Panc1 (cell line): Measurements from ENCODE around the gene POLR3E. TPM values are rescaled to one million over a fixed set of nuclear protein-coding genes. Genes with fewer than 3 reads are reported as not detected.

Source experiments
- ATAC-seq: fragments of 200-7000 bp; cut with Tn5 transposase; 2 replicates; pipeline ENCODE4 v1.9.1; 2020; ENCODE audit warnings: mild to moderate bottlenecking, moderate library complexity
- BruUV-seq: library from RNA; stranded (reverse); fragments of 400-500 nt; replicated peaks from 2 replicates; lab custom pipeline; 2021; lab: Mats Ljungman, UMichigan
- CTCF ChIA-PET: fragments of 300-600 bp; sonication (Branson Sonifier 250); formaldehyde crosslinking; loops from one replicate; lab custom pipeline; 2022; ENCODE audit warnings: antibody characterized with exemption; lab: Charles Lee
- POLR2A ChIA-PET: fragments of 300-600 bp; sonication (Branson Sonifier 250); formaldehyde crosslinking; loops from one replicate; lab custom pipeline; 2022; ENCODE audit warnings: antibody characterized with exemption; lab: Charles Lee
- DNase-seq: peaks from one replicate; pipeline ENCODE4 v3.0.0-alpha.2; 2010; ENCODE audit warnings: low read depth, low spot score
- H3K27ac ChIP-seq: 2 replicates; pipeline ENCODE4 v1.5.1; 2011; ENCODE audit warnings: mild to moderate bottlenecking, low read length, inconsistent platforms
- H3K27me3 ChIP-seq: fragments of 200-500 bp; sonication (Bioruptor generic); 2 replicates; pipeline ENCODE4 v1.6.0; 2014; ENCODE audit warnings: low read length, inconsistent platforms; ENCODE audit not compliant: control insufficient read depth, insufficient read depth
- H3K36me3 ChIP-seq: fragments of 200-500 bp; sonication (Bioruptor generic); 2 replicates; pipeline ENCODE4 v1.5.1; 2014; ENCODE audit warnings: inconsistent platforms, mild to moderate bottlenecking, low read length, moderate library complexity; ENCODE audit not compliant: control insufficient read depth, insufficient read depth
- H3K4me1 ChIP-seq: 2 replicates; pipeline ENCODE4 v1.5.1; 2011; ENCODE audit warnings: inconsistent platforms, mild to moderate bottlenecking, low read length, moderate library complexity; ENCODE audit not compliant: control insufficient read depth, insufficient read depth
- H3K4me3 ChIP-seq, 2 experiments: 2 replicates each; pipeline ENCODE4 v1.5.1; 2011 to 2012; ENCODE audit warnings: low read depth in 2 of 2, low read length in 2 of 2, mild to moderate bottlenecking in 2 of 2, inconsistent platforms in 1 of 2, moderate library complexity in 1 of 2
- H3K9me3 ChIP-seq: fragments of 200-500 bp; sonication (Bioruptor generic); 2 replicates; pipeline ENCODE4 v1.5.1; 2014; ENCODE audit warnings: low read depth, mild to moderate bottlenecking, inconsistent platforms, low read length, moderate library complexity; ENCODE audit not compliant: control insufficient read depth, insufficient read depth
- POLR2AphosphoS5 ChIP-seq: IDR thresholded peaks from 2 replicates; pipeline ENCODE4 v1.6.1; 2012; ENCODE audit warnings: mild to moderate bottlenecking, low read depth, low read length, moderate library complexity
- SIN3A ChIP-seq: IDR thresholded peaks from 2 replicates; pipeline ENCODE4 v1.6.1; 2012; ENCODE audit warnings: low read depth, mild to moderate bottlenecking, low read length, moderate library complexity, borderline replicate concordance; ENCODE audit not compliant: insufficient read depth
- TCF7L2 ChIP-seq: IDR thresholded peaks from 2 replicates; pipeline ENCODE4 v1.6.1; 2011; ENCODE audit warnings: mild to moderate bottlenecking, low read depth, low read length, inconsistent platforms
- in situ Hi-C: cut with HindIII; loops from 2 replicates; pipeline ENCODE4 v1.10.0; 2016; ENCODE audit warnings: low sequenced_read_pairs, low pct_unique_long_range_greater_than_20kb
- intact Hi-C: fragments of 100-400 bp; cut with micrococcal nuclease; formaldehyde crosslinking; loops from one replicate; pipeline ENCODE4 v1.10.0; 2022; ENCODE audit not compliant: unreplicated experiment
- total RNA-seq: library from RNA; stranded (reverse); gene quantifications from one replicate; pipeline ENCODE4 v1.2.1, GENCODE V29; 2021; ENCODE audit not compliant: unreplicated experiment
- TF ChIP-seq, protein P1 (sequence below): fragments of 450-650 bp; IDR thresholded peaks from 2 replicates; pipeline ENCODE4 v1.5.1; 2017; ENCODE audit warnings: mild to moderate bottlenecking
- TF ChIP-seq, protein P2 (sequence below), 2 experiments: IDR thresholded peaks; 2 replicates each; pipeline ENCODE4 v1.6.1; 2011 to 2012; ENCODE audit warnings: low read depth in 2 of 2, control low read depth in 1 of 2, low read length in 1 of 2, mild to moderate bottlenecking in 1 of 2, moderate library complexity in 1 of 2; ENCODE audit not compliant: insufficient read depth in 1 of 2

POLR3E gene
- total RNA-seq, 1 experiment from 2014 or later, result 45.2 TPM

DNA sequence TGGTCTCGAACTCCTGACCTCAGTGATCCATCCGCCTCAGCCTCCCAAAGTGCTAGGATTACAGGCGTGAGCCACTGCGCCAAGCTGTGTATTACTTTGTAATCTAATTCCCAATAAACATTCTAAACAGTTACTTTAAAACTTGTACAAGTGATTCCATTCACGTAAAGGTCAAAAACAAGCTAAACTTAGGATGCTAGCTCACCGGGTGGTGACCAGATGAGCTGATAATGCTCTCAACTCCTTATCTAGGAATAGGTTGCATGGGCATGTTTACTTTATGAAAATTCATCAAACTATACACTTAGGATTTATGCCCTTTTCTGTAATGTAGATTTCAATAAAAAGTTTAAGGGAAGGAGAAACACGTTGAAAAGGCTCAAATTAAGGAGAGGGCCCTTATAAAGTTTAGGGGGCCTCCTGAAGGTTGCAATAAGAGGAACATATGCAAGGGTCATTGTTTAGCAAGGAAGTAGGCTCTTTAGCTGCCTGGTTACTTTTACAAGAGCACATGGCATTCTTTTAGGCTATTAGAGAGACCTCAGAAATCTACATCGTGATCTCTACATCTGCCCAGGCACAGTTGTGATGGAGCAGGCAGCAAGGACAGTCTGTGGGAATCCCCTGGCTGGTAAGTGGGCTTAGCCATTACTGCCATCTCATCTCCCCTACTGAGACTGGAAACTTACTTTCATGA, 63.9 kb downstream of the POLR3E start:
- no TSS peak for BruUV-seq
- TF ChIP-seq, protein P1, sequence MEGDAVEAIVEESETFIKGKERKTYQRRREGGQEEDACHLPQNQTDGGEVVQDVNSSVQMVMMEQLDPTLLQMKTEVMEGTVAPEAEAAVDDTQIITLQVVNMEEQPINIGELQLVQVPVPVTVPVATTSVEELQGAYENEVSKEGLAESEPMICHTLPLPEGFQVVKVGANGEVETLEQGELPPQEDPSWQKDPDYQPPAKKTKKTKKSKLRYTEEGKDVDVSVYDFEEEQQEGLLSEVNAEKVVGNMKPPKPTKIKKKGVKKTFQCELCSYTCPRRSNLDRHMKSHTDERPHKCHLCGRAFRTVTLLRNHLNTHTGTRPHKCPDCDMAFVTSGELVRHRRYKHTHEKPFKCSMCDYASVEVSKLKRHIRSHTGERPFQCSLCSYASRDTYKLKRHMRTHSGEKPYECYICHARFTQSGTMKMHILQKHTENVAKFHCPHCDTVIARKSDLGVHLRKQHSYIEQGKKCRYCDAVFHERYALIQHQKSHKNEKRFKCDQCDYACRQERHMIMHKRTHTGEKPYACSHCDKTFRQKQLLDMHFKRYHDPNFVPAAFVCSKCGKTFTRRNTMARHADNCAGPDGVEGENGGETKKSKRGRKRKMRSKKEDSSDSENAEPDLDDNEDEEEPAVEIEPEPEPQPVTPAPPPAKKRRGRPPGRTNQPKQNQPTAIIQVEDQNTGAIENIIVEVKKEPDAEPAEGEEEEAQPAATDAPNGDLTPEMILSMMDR, result no peak
- TF ChIP-seq TCF7L2, result no peak
- no peak for TF ChIP-seq POLR2AphosphoS5
- TF ChIP-seq, protein P2, sequence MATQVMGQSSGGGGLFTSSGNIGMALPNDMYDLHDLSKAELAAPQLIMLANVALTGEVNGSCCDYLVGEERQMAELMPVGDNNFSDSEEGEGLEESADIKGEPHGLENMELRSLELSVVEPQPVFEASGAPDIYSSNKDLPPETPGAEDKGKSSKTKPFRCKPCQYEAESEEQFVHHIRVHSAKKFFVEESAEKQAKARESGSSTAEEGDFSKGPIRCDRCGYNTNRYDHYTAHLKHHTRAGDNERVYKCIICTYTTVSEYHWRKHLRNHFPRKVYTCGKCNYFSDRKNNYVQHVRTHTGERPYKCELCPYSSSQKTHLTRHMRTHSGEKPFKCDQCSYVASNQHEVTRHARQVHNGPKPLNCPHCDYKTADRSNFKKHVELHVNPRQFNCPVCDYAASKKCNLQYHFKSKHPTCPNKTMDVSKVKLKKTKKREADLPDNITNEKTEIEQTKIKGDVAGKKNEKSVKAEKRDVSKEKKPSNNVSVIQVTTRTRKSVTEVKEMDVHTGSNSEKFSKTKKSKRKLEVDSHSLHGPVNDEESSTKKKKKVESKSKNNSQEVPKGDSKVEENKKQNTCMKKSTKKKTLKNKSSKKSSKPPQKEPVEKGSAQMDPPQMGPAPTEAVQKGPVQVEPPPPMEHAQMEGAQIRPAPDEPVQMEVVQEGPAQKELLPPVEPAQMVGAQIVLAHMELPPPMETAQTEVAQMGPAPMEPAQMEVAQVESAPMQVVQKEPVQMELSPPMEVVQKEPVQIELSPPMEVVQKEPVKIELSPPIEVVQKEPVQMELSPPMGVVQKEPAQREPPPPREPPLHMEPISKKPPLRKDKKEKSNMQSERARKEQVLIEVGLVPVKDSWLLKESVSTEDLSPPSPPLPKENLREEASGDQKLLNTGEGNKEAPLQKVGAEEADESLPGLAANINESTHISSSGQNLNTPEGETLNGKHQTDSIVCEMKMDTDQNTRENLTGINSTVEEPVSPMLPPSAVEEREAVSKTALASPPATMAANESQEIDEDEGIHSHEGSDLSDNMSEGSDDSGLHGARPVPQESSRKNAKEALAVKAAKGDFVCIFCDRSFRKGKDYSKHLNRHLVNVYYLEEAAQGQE (IDR thresholded peaks at IDR 0.05; ENCODE audit: insufficient read depth in 1 of 2, low read depth in 2 of 2, low read length in 1 of 2), result no peak
- TF ChIP-seq SIN3A, result no peak
- ATAC-seq, result no peak; the same call in 1 of the 2 replicates
- CTCF ChIA-PET, result no interaction called here
- no peak for DNase-seq
- no peak overlapping the region for H3K4me3 ChIP-seq
- in situ Hi-C loops (no loop called here), intact Hi-C loops (no loop called here)
- no peaks in the 10 kb centered on the region for H3K27me3 ChIP-seq
- POLR2A ChIA-PET, result interaction anchor here (0.6 kb wide), 1 partner anchor 41 kb away, joined by 3 read pairs; no protein-coding TSS in a partner anchor
- peaks cover 5% of the 10 kb centered on the region; the same call in 1 of the 2 replicates for H3K36me3 ChIP-seq
- no peaks in the 10 kb centered on the region for H3K9me3 ChIP-seq
- no peak overlapping the region; the same call in 1 of the 2 replicates for H3K27ac ChIP-seq
- peaks cover 6% of the 10 kb centered on the region for H3K4me1 ChIP-seq

DNA sequence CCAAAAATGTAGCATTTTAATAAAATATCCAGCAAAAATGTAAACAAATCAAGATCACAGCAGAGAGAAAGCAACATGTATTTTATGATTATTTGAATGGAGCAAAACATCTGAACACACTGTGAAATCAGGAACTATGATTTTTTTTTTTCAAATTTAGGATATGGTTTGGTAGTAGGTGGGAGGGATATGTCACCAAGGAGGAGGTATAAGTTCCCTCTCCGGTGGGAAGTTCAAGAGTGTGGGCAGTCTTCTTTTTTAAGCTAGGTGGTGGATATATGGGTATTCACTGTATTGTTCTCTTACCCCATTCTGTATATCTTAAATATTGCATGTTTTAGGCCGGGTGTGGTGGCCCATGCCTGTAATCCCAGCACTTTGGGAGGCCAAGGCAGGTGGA, 67.0 kb downstream of the POLR3E start:
- H3K4me3 ChIP-seq, result no peak overlapping the region
- DNase-seq (no peak), ATAC-seq (no peak)
- no peaks in the 10 kb centered on the region for H3K9me3 ChIP-seq
- TF ChIP-seq TCF7L2 (no peak), POLR2AphosphoS5 (no peak), SIN3A (no peak)
- TF ChIP-seq, protein P2 (IDR thresholded peaks at IDR 0.05; ENCODE audit: insufficient read depth in 1 of 2, low read depth in 2 of 2, low read length in 1 of 2), result no peak
- TF ChIP-seq, protein P1, result no peak
- intact Hi-C loops, result no loop called here
- peaks cover 5% of the 10 kb centered on the region; the same call in 1 of the 2 replicates for H3K36me3 ChIP-seq
- H3K4me1 ChIP-seq, result peaks cover 13% of the 10 kb centered on the region
- H3K27me3 ChIP-seq, result no peaks in the 10 kb centered on the region
- in situ Hi-C loops, result no loop called here
- no TSS peak for BruUV-seq
- no peak overlapping the region for H3K27ac ChIP-seq
- ChIA-PET POLR2A (no interaction called here), CTCF (no interaction called here)
